Activated naive CD8-positive, alpha-beta T cell treated with anti-CD3 and anti-CD28 coated beads, Interleukin-2, amount 50 U/mL, for 24 hours (primary cell): Measurements from ENCODE around the gene RRAS2.

Experiments used
- ATAC-seq: fragments of 150-1000 bp; cut with Tn5 transposase; one replicate; pipeline ENCODE4 v1.10.0; 2021
- DNase-seq: peaks from one replicate; pipeline ENCODE4 v3.0.0; 2021
- H3K27ac Mint-ChIP-seq: one replicate; pipeline ENCODE4 v1.8.0; 2021; ENCODE audit warnings: mild to moderate bottlenecking, mixed read lengths
- H3K27me3 Mint-ChIP-seq: one replicate; pipeline ENCODE4 v1.8.0; 2021; ENCODE audit warnings: mixed read lengths
- H3K36me3 Mint-ChIP-seq: one replicate; pipeline ENCODE4 v1.8.0; 2021; ENCODE audit warnings: low read depth, mixed read lengths
- H3K4me1 Mint-ChIP-seq: one replicate; pipeline ENCODE4 v1.8.0; 2021; ENCODE audit warnings: mixed read lengths
- H3K4me3 Mint-ChIP-seq: one replicate; pipeline ENCODE4 v1.8.0; 2021; ENCODE audit warnings: mild to moderate bottlenecking, moderate library complexity, mixed read lengths
- H3K9me3 Mint-ChIP-seq: one replicate; pipeline ENCODE4 v1.8.0; 2021; ENCODE audit warnings: mixed read lengths

The RRAS2 gene

GRCh38 chr11:14380125-14380936 lies 21.3 kb upstream of the RRAS2 start:
- Mint-ChIP-seq H3K9me3 (no peaks in the 10 kb centered on the region), H3K27me3 (peaks cover 21% of the 10 kb centered on the region), H3K36me3 (no peaks in the 10 kb centered on the region), H3K4me1 (peaks cover 18% of the 10 kb centered on the region), H3K4me3 (peak overlapping the region; percentile 71), H3K27ac (peak overlapping the region; percentile 49)
- ATAC-seq: no peak
- no peak for DNase-seq

DNA sequence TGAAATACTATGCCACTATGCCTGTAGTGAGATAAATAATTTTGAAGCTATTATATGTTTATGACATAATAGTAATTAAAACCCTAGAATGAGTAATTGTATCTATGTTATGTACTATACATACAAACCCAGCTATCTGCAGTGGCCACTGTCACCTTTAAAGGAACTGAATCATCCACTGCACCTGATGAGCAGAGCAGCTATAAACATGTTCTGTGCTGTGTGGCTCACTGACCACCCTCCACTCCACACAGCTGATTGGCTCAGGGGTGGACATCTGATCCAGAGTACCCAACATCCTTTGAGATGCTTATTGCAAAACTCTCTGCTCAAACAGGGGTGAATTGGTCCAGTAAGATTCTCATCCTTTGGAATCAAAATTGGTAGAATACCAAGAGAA lies 19.2 kb upstream of the RRAS2 start:
- ATAC-seq (no peak), DNase-seq (no peak)
- no peak overlapping the region for H3K27ac Mint-ChIP-seq
- no peak overlapping the region for H3K4me3 Mint-ChIP-seq
- no peaks in the 10 kb centered on the region for H3K36me3 Mint-ChIP-seq
- peaks cover 21% of the 10 kb centered on the region for H3K27me3 Mint-ChIP-seq
- H3K4me1 Mint-ChIP-seq: peaks cover 27% of the 10 kb centered on the region
- H3K9me3 Mint-ChIP-seq: no peaks in the 10 kb centered on the region

DNA sequence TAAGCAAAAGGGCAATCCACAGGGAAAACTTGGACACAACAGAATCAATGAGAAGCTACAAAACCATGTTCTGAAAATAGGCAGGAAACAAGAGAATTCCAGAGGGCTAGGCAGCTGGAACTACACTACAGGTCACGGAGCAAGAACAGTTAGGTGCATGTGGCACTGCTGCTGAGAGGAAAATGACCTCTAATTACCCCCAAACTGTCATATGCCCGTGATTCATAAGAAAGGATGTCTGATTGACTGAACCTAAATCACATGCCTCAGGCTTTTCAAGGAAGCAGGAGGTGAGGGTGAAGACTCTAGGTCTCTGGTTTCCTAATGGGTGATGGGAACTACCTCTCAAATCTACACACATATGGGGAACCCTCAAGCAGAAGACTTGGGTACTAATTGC lies 17.9 kb upstream of the RRAS2 start:
- no peak for DNase-seq
- H3K4me1 Mint-ChIP-seq: peaks cover 27% of the 10 kb centered on the region
- H3K27me3 Mint-ChIP-seq: peaks cover 21% of the 10 kb centered on the region
- no peaks in the 10 kb centered on the region for H3K9me3 Mint-ChIP-seq
- H3K36me3 Mint-ChIP-seq: no peaks in the 10 kb centered on the region
- no peak for ATAC-seq
- H3K4me3 Mint-ChIP-seq: no peak overlapping the region
- H3K27ac Mint-ChIP-seq: no peak overlapping the region

GRCh38 chr11:14374922-14375830 lies 16.2 kb upstream of the RRAS2 start:
- DNase-seq (no peak), ATAC-seq (peak; percentile 41)
- no peaks in the 10 kb centered on the region for H3K9me3 Mint-ChIP-seq
- H3K36me3 Mint-ChIP-seq: no peaks in the 10 kb centered on the region
- peak overlapping the region; percentile 28 for H3K27ac Mint-ChIP-seq
- peaks cover 34% of the 10 kb centered on the region for H3K4me1 Mint-ChIP-seq
- H3K27me3 Mint-ChIP-seq: peaks cover 14% of the 10 kb centered on the region
- no peak overlapping the region for H3K4me3 Mint-ChIP-seq

GRCh38 chr11:14373941-14374646 lies 15.1 kb upstream of the RRAS2 start:
- Mint-ChIP-seq H3K36me3 (no peaks in the 10 kb centered on the region), H3K4me3 (no peak overlapping the region), H3K9me3 (no peaks in the 10 kb centered on the region), H3K27me3 (peaks cover 6% of the 10 kb centered on the region), H3K4me1 (peaks cover 44% of the 10 kb centered on the region), H3K27ac (no peak overlapping the region)
- ATAC-seq (no peak), DNase-seq (no peak)

- no peaks in the 10 kb centered on the region for H3K27me3 Mint-ChIP-seq
- ATAC-seq (no peak), DNase-seq (no peak)
- H3K4me3 Mint-ChIP-seq: no peak overlapping the region
- no peak overlapping the region for H3K27ac Mint-ChIP-seq
- no peaks in the 10 kb centered on the region for H3K9me3 Mint-ChIP-seq
- H3K36me3 Mint-ChIP-seq: no peaks in the 10 kb centered on the region
- H3K4me1 Mint-ChIP-seq: peaks cover 50% of the 10 kb centered on the region
These were observed 13.0 kb upstream of the RRAS2 start for GRCh38 chr11:14372011-14372410.

DNA sequence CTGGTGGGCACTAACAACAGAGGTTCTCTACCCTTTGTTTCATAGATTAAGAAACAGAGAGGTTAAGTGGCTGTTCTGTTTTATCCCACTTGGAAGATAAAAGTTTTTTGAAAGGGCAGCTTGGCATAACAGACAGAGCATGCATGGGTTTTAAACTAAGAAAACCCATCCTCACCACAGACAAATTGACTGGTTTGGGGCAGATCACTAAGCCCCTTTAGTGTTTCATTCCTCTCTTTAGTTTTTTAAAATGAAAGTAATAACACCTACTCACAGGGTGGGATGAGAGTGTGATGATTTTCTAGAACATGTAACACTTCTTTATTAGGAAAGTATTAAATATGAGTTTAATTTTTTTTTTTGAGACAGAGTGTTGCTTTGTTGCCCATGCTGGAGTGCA lies 12.3 kb upstream of the RRAS2 start:
- DNase-seq (no peak), ATAC-seq (peak; percentile 41)
- Mint-ChIP-seq H3K36me3 (no peaks in the 10 kb centered on the region), H3K27ac (peak overlapping the region; percentile 34), H3K9me3 (no peaks in the 10 kb centered on the region), H3K4me3 (no peak overlapping the region), H3K4me1 (peaks cover 49% of the 10 kb centered on the region), H3K27me3 (no peaks in the 10 kb centered on the region)

GRCh38 chr11:14370496-14370895 lies 11.5 kb upstream of the RRAS2 start:
- DNase-seq: no peak
- no peaks in the 10 kb centered on the region for H3K9me3 Mint-ChIP-seq
- no peaks in the 10 kb centered on the region for H3K27me3 Mint-ChIP-seq
- H3K27ac Mint-ChIP-seq: no peak overlapping the region
- H3K4me3 Mint-ChIP-seq: no peak overlapping the region
- no peaks in the 10 kb centered on the region for H3K36me3 Mint-ChIP-seq
- H3K4me1 Mint-ChIP-seq: peaks cover 47% of the 10 kb centered on the region
- peak; percentile 74 for ATAC-seq

DNA sequence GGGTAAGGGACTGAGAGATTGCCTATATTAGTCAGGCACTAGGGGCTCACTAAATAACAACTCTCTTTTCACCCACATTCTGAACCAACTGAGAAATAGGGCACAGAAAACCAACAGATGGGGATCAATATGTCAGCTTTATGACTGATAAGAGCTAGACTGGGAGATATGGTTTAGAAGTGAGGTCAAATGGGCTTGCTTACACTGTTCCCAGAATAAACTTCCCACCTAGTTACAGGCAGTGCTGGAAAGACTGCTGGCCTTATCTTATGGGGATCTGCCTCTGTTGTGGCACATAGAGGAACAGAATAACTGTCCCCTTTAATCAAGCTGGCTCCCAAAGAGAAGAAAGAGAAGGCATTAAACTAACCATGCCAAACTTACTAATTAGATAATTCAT lies 10.6 kb upstream of the RRAS2 start:
- Mint-ChIP-seq H3K4me3 (no peak overlapping the region), H3K27ac (no peak overlapping the region), H3K9me3 (no peaks in the 10 kb centered on the region), H3K36me3 (no peaks in the 10 kb centered on the region), H3K27me3 (no peaks in the 10 kb centered on the region), H3K4me1 (peaks cover 38% of the 10 kb centered on the region)
- no peak for ATAC-seq
- no peak for DNase-seq

DNA sequence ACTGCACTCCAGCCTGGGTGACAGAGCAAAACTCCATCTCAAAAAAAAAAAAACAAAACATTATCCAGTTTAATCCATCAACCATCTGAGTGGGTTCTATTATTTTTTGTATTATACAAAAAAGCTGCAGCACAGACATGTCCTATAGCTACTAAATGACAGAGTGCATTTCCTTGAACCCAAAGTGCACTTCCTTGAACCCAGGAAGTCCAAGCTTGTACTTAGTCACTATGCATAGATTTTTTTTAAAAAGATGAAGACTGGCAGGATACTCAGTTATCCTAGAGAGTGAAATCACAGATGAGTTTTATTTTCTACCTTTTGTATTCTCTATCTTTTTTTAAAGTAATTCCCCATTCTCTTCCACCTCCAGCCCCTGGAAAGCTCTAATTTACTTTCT lies 8.0 kb upstream of the RRAS2 start:
- H3K36me3 Mint-ChIP-seq: no peaks in the 10 kb centered on the region
- H3K9me3 Mint-ChIP-seq: no peaks in the 10 kb centered on the region
- ATAC-seq (no peak), DNase-seq (no peak)
- H3K4me3 Mint-ChIP-seq: no peak overlapping the region
- peaks cover 36% of the 10 kb centered on the region for H3K4me1 Mint-ChIP-seq
- H3K27ac Mint-ChIP-seq: no peak overlapping the region
- H3K27me3 Mint-ChIP-seq: no peaks in the 10 kb centered on the region

GRCh38 chr11:14364322-14364721 lies 5.3 kb upstream of the RRAS2 start:
- peaks cover under 1% of the 10 kb centered on the region for H3K27me3 Mint-ChIP-seq
- no peak overlapping the region for H3K27ac Mint-ChIP-seq
- H3K4me3 Mint-ChIP-seq: no peak overlapping the region
- peaks cover 16% of the 10 kb centered on the region for H3K4me1 Mint-ChIP-seq
- ATAC-seq (no peak), DNase-seq (no peak)
- no peaks in the 10 kb centered on the region for H3K9me3 Mint-ChIP-seq
- H3K36me3 Mint-ChIP-seq: no peaks in the 10 kb centered on the region

GRCh38 chr11:14362611-14363010 lies 3.6 kb upstream of the RRAS2 start:
- Mint-ChIP-seq H3K4me1 (peaks cover 13% of the 10 kb centered on the region), H3K27me3 (peaks cover 2% of the 10 kb centered on the region), H3K27ac (no peak overlapping the region), H3K36me3 (no peaks in the 10 kb centered on the region), H3K9me3 (no peaks in the 10 kb centered on the region), H3K4me3 (no peak overlapping the region)
- ATAC-seq (no peak), DNase-seq (no peak)

GRCh38 chr11:14361951-14362350 lies 3.0 kb upstream of the RRAS2 start:
- Mint-ChIP-seq H3K27me3 (peaks cover 2% of the 10 kb centered on the region), H3K9me3 (no peaks in the 10 kb centered on the region), H3K4me3 (no peak overlapping the region), H3K27ac (no peak overlapping the region), H3K36me3 (no peaks in the 10 kb centered on the region), H3K4me1 (peaks cover 16% of the 10 kb centered on the region)
- ATAC-seq (no peak), DNase-seq (no peak)

DNA sequence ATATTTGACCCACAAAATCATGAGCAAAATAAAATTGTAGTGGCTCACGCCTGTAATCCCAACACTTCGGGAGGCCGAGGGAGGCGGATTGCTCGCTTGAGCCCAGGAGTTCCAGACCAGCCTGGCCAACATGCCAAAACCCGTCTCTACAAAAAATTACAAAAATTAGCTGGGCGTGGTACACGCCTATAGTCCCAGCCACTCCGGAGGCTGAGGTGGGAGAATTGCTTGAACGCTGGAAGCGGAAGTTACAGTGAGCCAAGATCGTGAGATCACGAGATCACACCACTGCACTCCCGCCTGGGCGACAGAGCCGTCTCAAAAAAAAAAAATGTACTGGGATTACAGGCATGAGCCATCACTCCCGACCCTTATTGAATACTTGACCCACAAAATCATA lies 2.0 kb upstream of the RRAS2 start:
- Mint-ChIP-seq H3K27me3 (peaks cover 2% of the 10 kb centered on the region), H3K4me3 (no peak overlapping the region), H3K9me3 (no peaks in the 10 kb centered on the region), H3K36me3 (peaks cover 4% of the 10 kb centered on the region), H3K27ac (no peak overlapping the region), H3K4me1 (peaks cover 21% of the 10 kb centered on the region)
- ATAC-seq (no peak), DNase-seq (no peak)
